PFSK-1 (cell line): ENCODE data around the gene KIF5C.

Source experiments
- POLR2AphosphoS5 ChIP-seq: IDR thresholded peaks from 2 replicates; pipeline ENCODE4 v1.6.1; 2012; ENCODE audit warnings: low read depth, mild to moderate bottlenecking, control low read depth, low read length, moderate library complexity
- TF ChIP-seq, protein P1 (sequence below), 2 experiments: IDR thresholded peaks; 2 replicates each; pipeline versions ENCODE4 v1.6.1 to v1.8.0; 2011 to 2012; ENCODE audit warnings: low read depth in 2 of 2, low read length in 2 of 2, control low read depth in 1 of 2, inconsistent platforms in 1 of 2, mild to moderate bottlenecking in 1 of 2, moderate library complexity in 1 of 2; ENCODE audit not compliant: insufficient read depth in 1 of 2

DNA sequence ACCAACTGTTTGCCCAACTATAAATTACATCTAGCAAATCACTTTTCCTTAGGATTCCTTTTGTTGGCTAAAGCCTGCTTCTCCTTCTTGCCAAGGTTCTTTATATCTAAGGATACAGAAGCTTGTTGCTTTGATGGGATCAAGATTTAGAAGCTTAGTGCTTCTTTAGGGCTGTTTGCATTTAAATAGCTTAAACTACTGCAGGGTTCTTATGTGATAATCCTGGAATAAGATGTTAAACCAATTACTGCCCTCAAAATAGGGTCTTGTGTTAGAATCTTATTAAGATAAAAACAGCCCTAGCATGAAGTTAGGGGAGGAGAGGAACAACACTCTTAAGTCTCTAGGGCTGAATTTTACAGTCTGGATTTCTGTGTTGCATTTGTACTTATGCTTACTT lies 64.2 kb downstream of the KIF5C start:
- no peak for TF ChIP-seq POLR2AphosphoS5
- TF ChIP-seq, protein P1, sequence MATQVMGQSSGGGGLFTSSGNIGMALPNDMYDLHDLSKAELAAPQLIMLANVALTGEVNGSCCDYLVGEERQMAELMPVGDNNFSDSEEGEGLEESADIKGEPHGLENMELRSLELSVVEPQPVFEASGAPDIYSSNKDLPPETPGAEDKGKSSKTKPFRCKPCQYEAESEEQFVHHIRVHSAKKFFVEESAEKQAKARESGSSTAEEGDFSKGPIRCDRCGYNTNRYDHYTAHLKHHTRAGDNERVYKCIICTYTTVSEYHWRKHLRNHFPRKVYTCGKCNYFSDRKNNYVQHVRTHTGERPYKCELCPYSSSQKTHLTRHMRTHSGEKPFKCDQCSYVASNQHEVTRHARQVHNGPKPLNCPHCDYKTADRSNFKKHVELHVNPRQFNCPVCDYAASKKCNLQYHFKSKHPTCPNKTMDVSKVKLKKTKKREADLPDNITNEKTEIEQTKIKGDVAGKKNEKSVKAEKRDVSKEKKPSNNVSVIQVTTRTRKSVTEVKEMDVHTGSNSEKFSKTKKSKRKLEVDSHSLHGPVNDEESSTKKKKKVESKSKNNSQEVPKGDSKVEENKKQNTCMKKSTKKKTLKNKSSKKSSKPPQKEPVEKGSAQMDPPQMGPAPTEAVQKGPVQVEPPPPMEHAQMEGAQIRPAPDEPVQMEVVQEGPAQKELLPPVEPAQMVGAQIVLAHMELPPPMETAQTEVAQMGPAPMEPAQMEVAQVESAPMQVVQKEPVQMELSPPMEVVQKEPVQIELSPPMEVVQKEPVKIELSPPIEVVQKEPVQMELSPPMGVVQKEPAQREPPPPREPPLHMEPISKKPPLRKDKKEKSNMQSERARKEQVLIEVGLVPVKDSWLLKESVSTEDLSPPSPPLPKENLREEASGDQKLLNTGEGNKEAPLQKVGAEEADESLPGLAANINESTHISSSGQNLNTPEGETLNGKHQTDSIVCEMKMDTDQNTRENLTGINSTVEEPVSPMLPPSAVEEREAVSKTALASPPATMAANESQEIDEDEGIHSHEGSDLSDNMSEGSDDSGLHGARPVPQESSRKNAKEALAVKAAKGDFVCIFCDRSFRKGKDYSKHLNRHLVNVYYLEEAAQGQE (IDR thresholded peaks at IDR 0.05; ENCODE audit: insufficient read depth in 1 of 2, low read depth in 2 of 2, low read length in 2 of 2), result no peak
